Upper lobe of left lung (tissue), 4 donors: ENCODE measurements around the gene ZNF688.

Experiments
- CTCF ChIP-seq, 6 experiments: fragments of 450-650 bp in 4 of 6; fragments of 200-600 bp in 2 of 6; sonication (generic) in 2 of 6; IDR thresholded peaks; one replicate each; pipeline ENCODE4 v1.5.1; 2016 to 2019; ENCODE audit warnings: antibody characterized with exemption in 6 of 6
- EP300 ChIP-seq, 4 donors: sonication (generic); formaldehyde crosslinking; IDR thresholded peaks; one replicate each; pipeline ENCODE4 v1.5.1; 2017; ENCODE audit warnings: antibody characterized with exemption in 4 of 4, control low read depth in 2 of 4
- POLR2A ChIP-seq, 4 donors: fragments of 450-650 bp; IDR thresholded peaks; one replicate each; pipeline ENCODE4 v1.5.1; 2016 to 2017; ENCODE audit warnings: antibody characterized with exemption in 4 of 4, mild to moderate bottlenecking in 2 of 4
- POLR2AphosphoS5 ChIP-seq, 2 donors: sonication (generic); formaldehyde crosslinking; IDR thresholded peaks; one replicate each; pipeline ENCODE4 v1.5.1; 2017; ENCODE audit warnings: antibody characterized with exemption in 2 of 2

- TF ChIP-seq CTCF (IDR thresholded peaks at IDR 0.05), result peak in 2 of 6 experiments; percentile 2 to 19
- no peak for TF ChIP-seq POLR2A (IDR thresholded peaks at IDR 0.05)
- no peak for TF ChIP-seq EP300 (IDR thresholded peaks at IDR 0.05)
- no peak for TF ChIP-seq POLR2AphosphoS5 (IDR thresholded peaks at IDR 0.05)
Observed at GRCh38 chr16:30609002-30609925, 37.8 kb upstream of the ZNF688 start.
